ENCODE results near the gene GPR78.

DNA sequence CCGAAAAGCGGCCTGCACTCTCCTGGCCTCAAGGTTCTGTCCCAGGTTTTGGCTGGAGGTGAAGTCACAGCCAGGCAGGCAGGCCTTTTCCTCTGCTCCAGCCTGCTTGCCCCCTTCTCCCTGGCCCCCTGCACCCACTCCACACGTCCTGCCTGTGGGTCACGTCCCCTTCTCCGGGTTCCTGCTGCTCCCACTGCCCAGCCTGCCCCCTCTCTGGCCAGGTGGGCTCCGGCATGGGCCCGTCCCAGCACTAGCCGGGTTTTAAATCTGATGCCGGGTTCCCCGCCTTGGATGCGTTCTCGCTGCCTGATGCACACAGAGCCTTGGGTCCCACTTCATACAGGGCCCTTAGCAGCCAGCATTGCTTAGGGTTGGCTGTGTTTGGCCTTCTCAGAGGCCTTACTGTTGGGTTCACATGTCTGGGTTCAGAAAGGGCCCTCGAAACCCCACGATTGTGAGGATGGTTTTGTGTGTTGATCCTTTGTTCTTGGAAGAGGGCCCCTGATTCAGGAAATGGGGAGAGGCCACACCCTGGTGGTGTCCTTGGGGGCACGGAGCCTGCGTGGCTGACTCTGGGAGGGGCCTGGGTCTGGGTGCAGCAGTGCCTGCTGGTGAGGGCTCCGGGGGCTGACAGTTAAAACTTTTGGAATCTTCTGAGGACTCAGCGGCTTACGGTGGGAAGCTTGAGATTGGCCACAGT, 18.3 kb downstream of the GPR78 start:
- TF ChIP-seq ZNF70 (CRISPR knock-in tag; IDR thresholded peaks at IDR 0.05) (no peak), RARB (CRISPR knock-in tag; IDR thresholded peaks at IDR 0.05) (no peak), ZNF8 (CRISPR knock-in tag; IDR thresholded peaks at IDR 0.05) (no peak), PPARA (CRISPR knock-in tag; IDR thresholded peaks at IDR 0.05; ENCODE audit: borderline replicate concordance) (no peak)
- TF ChIP-seq, protein P1, sequence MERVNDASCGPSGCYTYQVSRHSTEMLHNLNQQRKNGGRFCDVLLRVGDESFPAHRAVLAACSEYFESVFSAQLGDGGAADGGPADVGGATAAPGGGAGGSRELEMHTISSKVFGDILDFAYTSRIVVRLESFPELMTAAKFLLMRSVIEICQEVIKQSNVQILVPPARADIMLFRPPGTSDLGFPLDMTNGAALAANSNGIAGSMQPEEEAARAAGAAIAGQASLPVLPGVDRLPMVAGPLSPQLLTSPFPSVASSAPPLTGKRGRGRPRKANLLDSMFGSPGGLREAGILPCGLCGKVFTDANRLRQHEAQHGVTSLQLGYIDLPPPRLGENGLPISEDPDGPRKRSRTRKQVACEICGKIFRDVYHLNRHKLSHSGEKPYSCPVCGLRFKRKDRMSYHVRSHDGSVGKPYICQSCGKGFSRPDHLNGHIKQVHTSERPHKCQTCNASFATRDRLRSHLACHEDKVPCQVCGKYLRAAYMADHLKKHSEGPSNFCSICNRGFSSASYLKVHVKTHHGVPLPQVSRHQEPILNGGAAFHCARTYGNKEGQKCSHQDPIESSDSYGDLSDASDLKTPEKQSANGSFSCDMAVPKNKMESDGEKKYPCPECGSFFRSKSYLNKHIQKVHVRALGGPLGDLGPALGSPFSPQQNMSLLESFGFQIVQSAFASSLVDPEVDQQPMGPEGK (CRISPR knock-in tag; IDR thresholded peaks at IDR 0.05; ENCODE audit: borderline replicate concordance), result no peak
- TF ChIP-seq, protein P2, sequence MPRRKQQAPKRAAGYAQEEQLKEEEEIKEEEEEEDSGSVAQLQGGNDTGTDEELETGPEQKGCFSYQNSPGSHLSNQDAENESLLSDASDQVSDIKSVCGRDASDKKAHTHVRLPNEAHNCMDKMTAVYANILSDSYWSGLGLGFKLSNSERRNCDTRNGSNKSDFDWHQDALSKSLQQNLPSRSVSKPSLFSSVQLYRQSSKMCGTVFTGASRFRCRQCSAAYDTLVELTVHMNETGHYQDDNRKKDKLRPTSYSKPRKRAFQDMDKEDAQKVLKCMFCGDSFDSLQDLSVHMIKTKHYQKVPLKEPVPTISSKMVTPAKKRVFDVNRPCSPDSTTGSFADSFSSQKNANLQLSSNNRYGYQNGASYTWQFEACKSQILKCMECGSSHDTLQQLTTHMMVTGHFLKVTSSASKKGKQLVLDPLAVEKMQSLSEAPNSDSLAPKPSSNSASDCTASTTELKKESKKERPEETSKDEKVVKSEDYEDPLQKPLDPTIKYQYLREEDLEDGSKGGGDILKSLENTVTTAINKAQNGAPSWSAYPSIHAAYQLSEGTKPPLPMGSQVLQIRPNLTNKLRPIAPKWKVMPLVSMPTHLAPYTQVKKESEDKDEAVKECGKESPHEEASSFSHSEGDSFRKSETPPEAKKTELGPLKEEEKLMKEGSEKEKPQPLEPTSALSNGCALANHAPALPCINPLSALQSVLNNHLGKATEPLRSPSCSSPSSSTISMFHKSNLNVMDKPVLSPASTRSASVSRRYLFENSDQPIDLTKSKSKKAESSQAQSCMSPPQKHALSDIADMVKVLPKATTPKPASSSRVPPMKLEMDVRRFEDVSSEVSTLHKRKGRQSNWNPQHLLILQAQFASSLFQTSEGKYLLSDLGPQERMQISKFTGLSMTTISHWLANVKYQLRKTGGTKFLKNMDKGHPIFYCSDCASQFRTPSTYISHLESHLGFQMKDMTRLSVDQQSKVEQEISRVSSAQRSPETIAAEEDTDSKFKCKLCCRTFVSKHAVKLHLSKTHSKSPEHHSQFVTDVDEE (CRISPR knock-in tag; IDR thresholded peaks at IDR 0.05), result no peak
- TF ChIP-seq, protein P3, sequence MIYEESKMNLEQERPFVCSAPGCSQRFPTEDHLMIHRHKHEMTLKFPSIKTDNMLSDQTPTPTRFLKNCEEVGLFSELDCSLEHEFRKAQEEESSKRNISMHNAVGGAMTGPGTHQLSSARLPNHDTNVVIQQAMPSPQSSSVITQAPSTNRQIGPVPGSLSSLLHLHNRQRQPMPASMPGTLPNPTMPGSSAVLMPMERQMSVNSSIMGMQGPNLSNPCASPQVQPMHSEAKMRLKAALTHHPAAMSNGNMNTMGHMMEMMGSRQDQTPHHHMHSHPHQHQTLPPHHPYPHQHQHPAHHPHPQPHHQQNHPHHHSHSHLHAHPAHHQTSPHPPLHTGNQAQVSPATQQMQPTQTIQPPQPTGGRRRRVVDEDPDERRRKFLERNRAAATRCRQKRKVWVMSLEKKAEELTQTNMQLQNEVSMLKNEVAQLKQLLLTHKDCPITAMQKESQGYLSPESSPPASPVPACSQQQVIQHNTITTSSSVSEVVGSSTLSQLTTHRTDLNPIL (CRISPR knock-in tag; IDR thresholded peaks at IDR 0.05; ENCODE audit: low read depth), result no peak
- TF ChIP-seq, protein P4, sequence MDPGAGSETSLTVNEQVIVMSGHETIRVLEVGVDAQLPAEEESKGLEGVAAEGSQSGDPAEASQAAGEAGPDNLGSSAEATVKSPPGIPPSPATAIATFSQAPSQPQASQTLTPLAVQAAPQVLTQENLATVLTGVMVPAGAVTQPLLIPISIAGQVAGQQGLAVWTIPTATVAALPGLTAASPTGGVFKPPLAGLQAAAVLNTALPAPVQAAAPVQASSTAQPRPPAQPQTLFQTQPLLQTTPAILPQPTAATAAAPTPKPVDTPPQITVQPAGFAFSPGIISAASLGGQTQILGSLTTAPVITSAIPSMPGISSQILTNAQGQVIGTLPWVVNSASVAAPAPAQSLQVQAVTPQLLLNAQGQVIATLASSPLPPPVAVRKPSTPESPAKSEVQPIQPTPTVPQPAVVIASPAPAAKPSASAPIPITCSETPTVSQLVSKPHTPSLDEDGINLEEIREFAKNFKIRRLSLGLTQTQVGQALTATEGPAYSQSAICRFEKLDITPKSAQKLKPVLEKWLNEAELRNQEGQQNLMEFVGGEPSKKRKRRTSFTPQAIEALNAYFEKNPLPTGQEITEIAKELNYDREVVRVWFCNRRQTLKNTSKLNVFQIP (CRISPR knock-in tag; IDR thresholded peaks at IDR 0.05; ENCODE audit: borderline replicate concordance, low read depth), result no peak
- TF ChIP-seq, protein P5, sequence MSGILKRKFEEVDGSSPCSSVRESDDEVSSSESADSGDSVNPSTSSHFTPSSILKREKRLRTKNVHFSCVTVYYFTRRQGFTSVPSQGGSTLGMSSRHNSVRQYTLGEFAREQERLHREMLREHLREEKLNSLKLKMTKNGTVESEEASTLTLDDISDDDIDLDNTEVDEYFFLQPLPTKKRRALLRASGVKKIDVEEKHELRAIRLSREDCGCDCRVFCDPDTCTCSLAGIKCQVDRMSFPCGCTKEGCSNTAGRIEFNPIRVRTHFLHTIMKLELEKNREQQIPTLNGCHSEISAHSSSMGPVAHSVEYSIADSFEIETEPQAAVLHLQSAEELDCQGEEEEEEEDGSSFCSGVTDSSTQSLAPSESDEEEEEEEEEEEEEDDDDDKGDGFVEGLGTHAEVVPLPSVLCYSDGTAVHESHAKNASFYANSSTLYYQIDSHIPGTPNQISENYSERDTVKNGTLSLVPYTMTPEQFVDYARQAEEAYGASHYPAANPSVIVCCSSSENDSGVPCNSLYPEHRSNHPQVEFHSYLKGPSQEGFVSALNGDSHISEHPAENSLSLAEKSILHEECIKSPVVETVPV (CRISPR knock-in tag; IDR thresholded peaks at IDR 0.05), result no peak
